Transverse colon (tissue), 4 donors: ENCODE results near the gene DNAH12. TPM values are rescaled to one million over a fixed set of nuclear protein-coding genes. Genes with fewer than 3 reads are reported as not detected.
"Not testable (repeated sequence)": the region's sequence is repeated elsewhere in the genome, so short reads cannot be mapped to it uniquely, and the experiment has no call there.

Experiments used
- DNase-seq: peaks from one replicate; pipeline ENCODE4 v3.0.0-alpha.2; 2019
- H3K27ac ChIP-seq, 4 donors: fragments of 200-600 bp; sonication (generic); 2 replicates each; pipeline ENCODE4 v1.5.1; 2016 to 2018; ENCODE audit warnings: inconsistent platforms in 4 of 4
- H3K27me3 ChIP-seq: fragments of 200-600 bp; sonication (generic); 2 replicates; pipeline ENCODE4 v1.5.1; 2017; ENCODE audit warnings: inconsistent platforms
- H3K36me3 ChIP-seq, 4 donors: fragments of 200-600 bp; sonication (generic); 2 replicates each; pipeline ENCODE4 v1.5.1; 2017 to 2019; ENCODE audit warnings: inconsistent platforms in 4 of 4
- H3K4me1 ChIP-seq, 4 donors: fragments of 200-600 bp; sonication (generic); 2 replicates each; pipeline ENCODE4 v1.5.1; 2017 to 2020; ENCODE audit warnings: inconsistent platforms in 4 of 4
- H3K4me3 ChIP-seq, 4 donors: fragments of 200-600 bp; sonication (generic); 1 replicate in 1 of 4; 2 replicates in 3 of 4; pipeline versions ENCODE4 v1.5.1 to v1.6.1; 2017 to 2019; ENCODE audit warnings: inconsistent platforms in 4 of 4
- H3K9me3 ChIP-seq, 2 donors: fragments of 200-600 bp; sonication (generic); 2 replicates each; pipeline ENCODE4 v1.5.1; 2017 to 2019; ENCODE audit warnings: inconsistent platforms in 2 of 2
- EP300 ChIP-seq: sonication (generic); formaldehyde crosslinking; IDR thresholded peaks from one replicate; pipeline ENCODE4 v1.6.1; 2017; ENCODE audit warnings: antibody characterized with exemption, low read depth
- POLR2A ChIP-seq: fragments of 450-650 bp; IDR thresholded peaks from one replicate; pipeline ENCODE4 v1.6.1; 2016; ENCODE audit warnings: antibody characterized with exemption, mild to moderate bottlenecking, moderate library complexity
- POLR2AphosphoS5 ChIP-seq, 3 donors: sonication (generic); formaldehyde crosslinking; IDR thresholded peaks; one replicate each; pipeline ENCODE4 v1.6.1; 2016; ENCODE audit warnings: antibody characterized with exemption in 3 of 3
- WGBS, 2 donors: methylation state at CpG; one replicate each; pipeline ENCODE4 v1.1.5; 2018; ENCODE audit warnings: low coverage in 1 of 2; 5-methylcytosine and 5-hydroxymethylcytosine counted together
- in situ Hi-C, 4 donors: fragments of 200-750 bp; cut with MboI; loops; one replicate each; pipeline versions ENCODE4 v1.15.0 to v1.15.1; 2017; ENCODE audit warnings: low sequenced_read_pairs in 3 of 4, low pct_ligation_motif_present in 1 of 4, low pct_unique_long_range_greater_than_20kb in 1 of 4
- intact Hi-C: fragments of 100-400 bp; cut with DNase I; formaldehyde crosslinking; loops from one replicate; pipeline ENCODE4 v1.15.1; 2023; ENCODE audit warnings: low total_unique reads
- total RNA-seq, 4 donors: library from RNA; depleted of rRNA; stranded (reverse); fragments of >200 nt; gene quantifications; one replicate each; pipeline ENCODE4 v1.1.0, GENCODE V29; 2016
- TF ChIP-seq, protein P1 (sequence below), 5 experiments: fragments of 200-600 bp in 3 of 5; fragments of 450-650 bp in 2 of 5; sonication (generic) in 3 of 5; IDR thresholded peaks; 1 replicate in 2 of 5; 2 replicates in 3 of 5; pipeline ENCODE4 v1.5.1; 2016 to 2017; ENCODE audit warnings: antibody characterized with exemption in 5 of 5, inconsistent platforms in 3 of 5, mild to moderate bottlenecking in 2 of 5, moderate library complexity in 1 of 5

Gene DNAH12
- total RNA-seq, 4 donors from 2014 or later, result not detected

DNA sequence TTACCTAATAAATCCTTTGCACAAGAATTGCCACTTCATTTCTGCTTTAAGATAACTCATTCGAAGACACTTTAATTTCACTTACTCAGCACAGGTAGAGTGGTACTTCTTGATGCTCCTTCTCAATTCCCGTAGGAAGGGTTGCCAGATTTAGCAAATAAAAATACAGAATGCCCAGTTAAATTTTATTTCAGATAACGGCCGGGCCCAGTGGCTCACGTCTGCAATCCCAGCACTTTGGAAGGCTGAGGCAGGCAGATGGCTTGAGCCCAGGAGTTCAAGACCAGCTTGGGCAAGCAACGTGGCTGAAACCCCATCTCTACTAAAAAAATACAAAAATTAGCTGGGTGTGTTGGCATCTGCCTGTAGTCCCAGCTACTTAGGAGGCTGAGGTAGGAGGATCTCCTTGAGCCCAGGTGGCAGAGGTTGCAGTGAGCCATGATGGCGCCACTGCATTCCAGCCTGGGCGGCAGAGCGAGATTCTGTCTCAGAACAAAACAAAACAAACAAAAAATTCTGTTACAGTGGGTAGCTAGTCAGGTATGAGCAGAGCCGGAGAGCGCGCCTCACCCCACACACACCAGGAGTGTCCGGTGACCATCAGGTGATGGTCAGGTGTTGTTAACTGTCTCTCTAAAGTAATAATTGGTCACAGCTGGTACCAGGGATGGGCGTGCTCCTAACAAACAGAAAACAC lies 92.8 kb downstream of the DNAH12 start:
- WGBS, 2 donors, result 68 to 69% methylated on average over 3 to 14 of the region's 14 CpGs
- Histone ChIP-seq H3K4me3 (no peak overlapping the region), H3K27ac (no peak overlapping the region), H3K4me1 (no peaks in the 10 kb centered on the region), H3K27me3 (no peaks in the 10 kb centered on the region), H3K9me3 (no peaks in the 10 kb centered on the region), H3K36me3 (no peaks in the 10 kb centered on the region)
- no peak for DNase-seq
- in situ Hi-C loops (no loop called here), intact Hi-C loops (no loop called here)
- TF ChIP-seq POLR2AphosphoS5 (IDR thresholded peaks at IDR 0.05) (no peak), EP300 (no peak), POLR2A (no peak)
- TF ChIP-seq, protein P1, sequence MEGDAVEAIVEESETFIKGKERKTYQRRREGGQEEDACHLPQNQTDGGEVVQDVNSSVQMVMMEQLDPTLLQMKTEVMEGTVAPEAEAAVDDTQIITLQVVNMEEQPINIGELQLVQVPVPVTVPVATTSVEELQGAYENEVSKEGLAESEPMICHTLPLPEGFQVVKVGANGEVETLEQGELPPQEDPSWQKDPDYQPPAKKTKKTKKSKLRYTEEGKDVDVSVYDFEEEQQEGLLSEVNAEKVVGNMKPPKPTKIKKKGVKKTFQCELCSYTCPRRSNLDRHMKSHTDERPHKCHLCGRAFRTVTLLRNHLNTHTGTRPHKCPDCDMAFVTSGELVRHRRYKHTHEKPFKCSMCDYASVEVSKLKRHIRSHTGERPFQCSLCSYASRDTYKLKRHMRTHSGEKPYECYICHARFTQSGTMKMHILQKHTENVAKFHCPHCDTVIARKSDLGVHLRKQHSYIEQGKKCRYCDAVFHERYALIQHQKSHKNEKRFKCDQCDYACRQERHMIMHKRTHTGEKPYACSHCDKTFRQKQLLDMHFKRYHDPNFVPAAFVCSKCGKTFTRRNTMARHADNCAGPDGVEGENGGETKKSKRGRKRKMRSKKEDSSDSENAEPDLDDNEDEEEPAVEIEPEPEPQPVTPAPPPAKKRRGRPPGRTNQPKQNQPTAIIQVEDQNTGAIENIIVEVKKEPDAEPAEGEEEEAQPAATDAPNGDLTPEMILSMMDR (IDR thresholded peaks at IDR 0.05), result no peak

DNA sequence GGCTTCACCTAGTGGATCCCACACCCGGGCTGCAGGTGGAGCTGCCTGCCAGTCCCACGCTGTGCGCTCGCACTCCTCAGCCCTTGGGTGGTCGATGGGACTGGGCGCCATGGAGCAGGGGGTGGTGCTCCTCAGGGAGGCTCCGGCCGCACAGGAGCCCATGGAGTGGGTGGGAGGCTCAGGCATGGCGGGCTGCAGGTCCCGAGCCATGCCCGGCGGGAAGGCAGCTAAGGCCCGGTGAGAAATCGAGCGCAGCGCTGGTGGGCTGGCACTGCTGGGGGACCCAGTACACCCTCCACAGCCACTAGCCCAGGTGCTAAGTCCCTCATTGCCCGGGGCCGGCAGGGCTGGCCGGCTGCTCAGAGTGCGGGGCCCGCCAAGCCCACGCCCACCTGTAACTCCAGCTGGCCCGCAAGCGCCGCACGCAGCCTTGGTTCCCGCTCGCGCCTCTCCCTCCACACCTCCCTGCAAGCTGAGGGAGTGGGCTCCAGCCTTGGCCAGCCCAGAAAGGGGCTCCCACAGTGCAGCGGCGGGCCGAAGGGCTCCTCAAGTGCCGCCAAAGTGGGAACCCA lies 94.8 kb downstream of the DNAH12 start:
- H3K4me3 ChIP-seq, intact Hi-C loops, H3K9me3 ChIP-seq, H3K27ac ChIP-seq, H3K27me3 ChIP-seq, DNase-seq, H3K4me1 ChIP-seq, H3K36me3 ChIP-seq, in situ Hi-C loops: not testable (repeated sequence)
- WGBS, 2 donors, result 94% methylated on average over 27 of the region's 33 CpGs; no CpG with 5 or more reads in 1 of the 2 donors

DNA sequence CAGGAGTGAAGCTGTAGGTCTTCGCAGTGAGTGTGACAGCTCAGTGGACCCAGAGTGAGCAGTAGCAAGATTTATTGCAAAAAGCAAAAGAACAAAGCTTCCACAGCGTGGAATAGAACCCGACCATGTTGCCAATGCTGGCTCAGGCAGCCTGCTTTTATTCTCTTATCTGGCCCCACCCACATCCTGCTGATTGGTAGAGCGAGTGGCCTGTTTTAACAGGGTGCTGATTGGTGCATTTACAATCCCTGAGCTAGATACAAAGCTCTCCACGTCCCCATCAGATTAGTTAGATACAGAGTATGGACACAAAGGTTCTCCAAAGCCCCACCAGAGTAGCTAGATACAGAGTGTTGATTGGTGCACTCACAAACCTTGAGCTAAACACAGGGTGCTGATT lies 95.7 kb downstream of the DNAH12 start:
- H3K4me1 ChIP-seq, H3K36me3 ChIP-seq, in situ Hi-C loops, H3K4me3 ChIP-seq, H3K27me3 ChIP-seq, H3K9me3 ChIP-seq, DNase-seq, H3K27ac ChIP-seq, intact Hi-C loops: not testable (repeated sequence)
- 88% methylated on average over 5 of the region's 5 CpGs; no CpG with 5 or more reads in 1 of the 2 donors for WGBS, 2 donors

DNA sequence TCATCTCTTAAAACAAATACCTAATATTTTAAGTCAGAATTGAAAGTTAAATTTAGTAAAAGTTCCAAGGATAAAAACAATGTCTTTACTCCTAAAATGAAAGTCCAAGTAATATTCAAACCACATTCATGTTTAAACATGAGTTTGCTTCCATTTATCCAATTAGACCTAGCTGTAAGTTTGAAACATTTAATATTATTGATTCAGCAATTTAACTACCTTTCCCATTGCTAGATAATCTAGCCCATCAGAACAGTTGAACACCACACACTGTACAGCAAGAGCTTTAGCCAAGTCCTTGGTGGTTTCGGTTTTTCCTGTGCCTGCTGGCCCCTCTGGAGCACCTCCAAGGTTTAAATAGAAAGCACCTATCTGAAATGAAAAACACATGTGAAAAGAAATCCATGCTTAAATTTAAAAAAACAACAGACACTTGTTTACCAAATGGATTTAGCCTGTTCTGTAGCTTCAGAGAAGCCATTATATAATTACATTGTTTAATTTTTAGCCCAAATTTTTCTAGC lies 97.8 kb downstream of the DNAH12 start:
- intact Hi-C loops (no loop called here), in situ Hi-C loops (no loop called here)
- H3K9me3 ChIP-seq, result no peaks in the 10 kb centered on the region
- TF ChIP-seq POLR2AphosphoS5 (IDR thresholded peaks at IDR 0.05) (no peak), POLR2A (no peak)
- TF ChIP-seq, protein P1 (IDR thresholded peaks at IDR 0.05), result no peak
- H3K4me3 ChIP-seq, result no peak overlapping the region
- H3K27ac ChIP-seq, result no peak overlapping the region
- peaks cover 0 to 5% (median 0%) of the 10 kb centered on the region in 4 donors for H3K4me1 ChIP-seq
- H3K27me3 ChIP-seq, result no peaks in the 10 kb centered on the region
- no peaks in the 10 kb centered on the region for H3K36me3 ChIP-seq
- no peak for DNase-seq
- WGBS, 2 donors, result 55 to 78% methylated on average over 1 of the region's 1 CpG

DNA sequence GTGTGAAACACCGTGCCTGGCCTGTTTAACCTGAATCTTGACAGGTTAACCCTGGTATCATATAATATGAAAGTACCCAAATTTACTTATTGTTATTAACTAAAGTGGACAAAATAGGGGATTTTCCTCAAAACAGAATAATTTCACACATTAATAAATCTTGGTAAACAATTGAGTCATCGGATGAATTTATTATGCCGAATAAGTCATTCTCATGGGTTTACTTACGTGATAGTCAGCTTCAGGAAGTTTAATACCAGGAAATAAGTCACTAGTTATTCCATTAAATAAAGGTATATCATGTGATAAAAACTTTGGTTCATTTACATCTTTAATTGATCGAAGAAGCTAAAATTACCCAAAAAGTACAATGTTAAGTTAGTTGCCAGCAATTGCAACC lies 99.7 kb downstream of the DNAH12 start:
- intact Hi-C loops, result no loop called here
- WGBS, 2 donors, result 61 to 65% methylated on average over 5 of the region's 5 CpGs
- no peak overlapping the region for H3K27ac ChIP-seq
- TF ChIP-seq POLR2AphosphoS5 (IDR thresholded peaks at IDR 0.05), result no peak
- no peak for TF ChIP-seq POLR2A
- TF ChIP-seq, protein P1 (IDR thresholded peaks at IDR 0.05), result no peak
- TF ChIP-seq EP300, result no peak
- H3K9me3 ChIP-seq, result no peaks in the 10 kb centered on the region
- H3K4me1 ChIP-seq, result peaks cover 0 to 5% (median 0%) of the 10 kb centered on the region in 4 donors
- DNase-seq, result no peak
- H3K4me3 ChIP-seq, result no peak overlapping the region
- no peaks in the 10 kb centered on the region for H3K36me3 ChIP-seq
- H3K27me3 ChIP-seq, result no peaks in the 10 kb centered on the region
- in situ Hi-C loops, result no loop called here

DNA sequence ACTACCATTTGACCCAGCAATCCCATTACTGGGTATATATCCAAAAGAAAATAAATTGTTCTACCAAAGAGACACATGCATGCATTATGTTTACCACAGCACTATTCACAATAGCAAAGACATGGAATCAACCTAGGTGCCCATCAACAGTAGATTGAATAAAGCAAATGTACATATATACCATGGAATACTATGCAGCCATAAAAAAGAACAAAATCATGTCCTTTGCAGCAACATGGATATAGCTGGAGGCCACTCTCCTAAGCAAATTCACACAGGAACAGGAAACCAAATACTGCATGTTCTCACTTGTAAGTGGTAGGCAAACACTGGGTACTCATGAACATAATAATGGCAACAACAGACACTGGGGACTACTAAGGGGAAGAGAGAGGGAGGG lies 104.0 kb downstream of the DNAH12 start:
- H3K9me3 ChIP-seq, H3K4me3 ChIP-seq, intact Hi-C loops, H3K27me3 ChIP-seq, H3K4me1 ChIP-seq, DNase-seq, H3K27ac ChIP-seq, in situ Hi-C loops, H3K36me3 ChIP-seq: not testable (repeated sequence)

DNA sequence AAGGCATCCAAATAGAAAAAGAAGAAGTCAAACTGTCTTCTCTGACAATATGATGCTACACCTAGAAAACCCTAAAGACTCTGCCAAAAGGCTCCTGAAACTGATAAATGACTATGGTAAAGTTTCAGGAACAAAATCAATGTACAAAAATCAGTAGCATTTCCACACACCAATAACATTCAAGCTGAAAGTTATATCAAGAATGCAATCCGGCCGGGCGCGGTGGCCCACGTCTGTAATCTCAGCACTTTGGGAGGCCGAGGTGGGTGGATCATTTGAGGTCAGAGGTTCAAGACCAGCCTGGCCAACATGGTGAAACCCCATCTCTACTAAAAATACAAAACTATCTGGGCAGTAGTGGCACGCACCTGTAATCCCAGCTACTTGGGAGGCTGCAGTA lies 105.7 kb downstream of the DNAH12 start:
- H3K4me1 ChIP-seq, H3K36me3 ChIP-seq, H3K4me3 ChIP-seq, H3K27me3 ChIP-seq, in situ Hi-C loops, H3K9me3 ChIP-seq, DNase-seq, intact Hi-C loops, H3K27ac ChIP-seq: not testable (repeated sequence)
- 80% methylated on average over 7 of the region's 7 CpGs; no CpG with 5 or more reads in 1 of the 2 donors for WGBS, 2 donors
